ENCODE data around the gene MFSD12.

- TF ChIP-seq POLR2AphosphoS5 (IDR thresholded peaks at IDR 0.05; ENCODE audit: low read depth, low read length) = no peak
- no peak for TF ChIP-seq POLR2A (IDR thresholded peaks at IDR 0.05; ENCODE audit: borderline replicate concordance, extremely low read depth, insufficient read depth, insufficient read length)
- TF ChIP-seq EZH2phosphoT487 (IDR thresholded peaks at IDR 0.05; ENCODE audit: borderline replicate concordance) = no peak
- TF ChIP-seq CTCF (IDR thresholded peaks at IDR 0.05 in 2 of 3, conservative IDR thresholded peaks at IDR 0.05 in 1 of 3; ENCODE audit: borderline replicate concordance in 1 of 3, insufficient read depth in 1 of 3, low read depth in 2 of 3, low read length in 2 of 3) = no peak
- TF ChIP-seq YY1 (IDR thresholded peaks at IDR 0.05; ENCODE audit: extremely low read depth, insufficient replicate concordance, low read depth, low read length) = no peak
- TF ChIP-seq ELF1 (IDR thresholded peaks at IDR 0.05; ENCODE audit: borderline replicate concordance, low read depth) = no peak
- no peak for TF ChIP-seq SP1 (IDR thresholded peaks at IDR 0.05; ENCODE audit: low read depth)
- no peak for TF ChIP-seq REST (IDR thresholded peaks at IDR 0.05; ENCODE audit: low read depth)
- TF ChIP-seq ZNF274 (IDR thresholded peaks at IDR 0.05; ENCODE audit: low read depth, low read length) = no peak
- no peak for TF ChIP-seq EZH2 (IDR thresholded peaks at IDR 0.05)
- TF ChIP-seq MAX (IDR thresholded peaks at IDR 0.05) = no peak
- no peak for TF ChIP-seq EGR1 (IDR thresholded peaks at IDR 0.05; ENCODE audit: low read depth)
Observed at GRCh38 chr19:3535563-3535965, 21.8 kb downstream of the MFSD12 start.
